HG02938 (cell line): ENCODE measurements around the gene RGPD4.

ENCODE experiments used
- ATAC-seq: cut with Tn5 transposase; IDR thresholded peaks from one replicate; pipeline ENCODE4 v1.9.1; 2021; ENCODE audit warnings: mild to moderate bottlenecking, moderate library complexity; ENCODE audit not compliant: unreplicated experiment

Gene RGPD4

GRCh38 chr2:107916696-107917370 is 90.1 kb downstream of the RGPD4 start:
- ATAC-seq = peak; percentile 68

- ATAC-seq = no peak
Measured at GRCh38 chr2:107927034-107927534, 100.4 kb downstream of the RGPD4 start.

- ATAC-seq = no peak
Measured at GRCh38 chr2:107931412-107931811, 104.7 kb downstream of the RGPD4 start.

GRCh38 chr2:107932488-107932887 is 105.8 kb downstream of the RGPD4 start:
- ATAC-seq = no peak

GRCh38 chr2:107932979-107933378 is 106.3 kb downstream of the RGPD4 start:
- no peak for ATAC-seq

GRCh38 chr2:107936433-107937359 is 110.0 kb downstream of the RGPD4 start:
- no peak for ATAC-seq
